ENCODE measurements around the gene CTNNBL1.

GRCh38 chr20:37777988-37778659 lies 84.3 kb downstream of the CTNNBL1 start:
- TF ChIP-seq POLR2A (IDR thresholded peaks at IDR 0.05; ENCODE audit: low read length) (no peak), GATA1 (IDR thresholded peaks at IDR 0.05; ENCODE audit: low read depth, low read length) (no peak)

All from erythroblast (primary cell).